Loucy (cell line): ENCODE measurements around the gene SSPN.

ENCODE experiments used
- H2AFZ ChIP-seq: fragments of 200-600 bp; sonication (generic); 2 replicates; pipeline ENCODE4 v1.6.0; 2016; ENCODE audit warnings: antibody characterized with exemption, mild to moderate bottlenecking, low read length, moderate library complexity
- H3F3A ChIP-seq: fragments of 200-600 bp; 2 replicates; pipeline ENCODE4 v1.6.0; 2016; ENCODE audit warnings: antibody characterized with exemption, low read depth, mild to moderate bottlenecking
- H3K27me3 ChIP-seq: fragments of 200-600 bp; sonication (generic); 2 replicates; pipeline ENCODE4 v1.6.1; 2014; ENCODE audit warnings: low read length, mild to moderate bottlenecking; ENCODE audit not compliant: insufficient read depth, poor library complexity, severe bottlenecking
- H3K36me3 ChIP-seq: fragments of 200-600 bp; sonication (generic); 2 replicates; pipeline ENCODE4 v1.6.1; 2016; ENCODE audit warnings: low read length; ENCODE audit not compliant: insufficient read depth
- H3K4me1 ChIP-seq: fragments of 200-600 bp; sonication (generic); 2 replicates; pipeline ENCODE4 v1.5.1; 2014; ENCODE audit warnings: low read length, mild to moderate bottlenecking; ENCODE audit not compliant: insufficient read depth, poor library complexity, severe bottlenecking
- H3K4me2 ChIP-seq: fragments of 200-600 bp; sonication (generic); 2 replicates; pipeline ENCODE4 v1.6.0; 2014; ENCODE audit warnings: antibody characterized with exemption, low read length, low read depth, mild to moderate bottlenecking; ENCODE audit not compliant: poor library complexity, severe bottlenecking
- H3K4me3 ChIP-seq: fragments of 200-600 bp; sonication (generic); 2 replicates; pipeline ENCODE4 v1.5.1; 2014; ENCODE audit warnings: low read length, mild to moderate bottlenecking, mixed read lengths; ENCODE audit not compliant: poor library complexity, severe bottlenecking
- H3K79me2 ChIP-seq: fragments of 200-600 bp; sonication (generic); 2 replicates; pipeline ENCODE4 v1.6.1; 2014; ENCODE audit warnings: low read length; ENCODE audit not compliant: insufficient read depth
- H3K9ac ChIP-seq: fragments of 200-600 bp; sonication (generic); 2 replicates; pipeline ENCODE4 v1.6.0; 2014; ENCODE audit warnings: mild to moderate bottlenecking, low read depth, low read length, moderate library complexity; ENCODE audit not compliant: poor library complexity, severe bottlenecking
- H3K9me2 ChIP-seq: fragments of 200-600 bp; sonication (generic); replicated peaks from 2 replicates; pipeline ENCODE4 v1.6.1; 2016; ENCODE audit warnings: low read depth, low read length, mixed read lengths
- H3K9me3 ChIP-seq: fragments of 200-600 bp; sonication (generic); 2 replicates; pipeline ENCODE4 v1.6.1; 2014; ENCODE audit warnings: mild to moderate bottlenecking, antibody characterized with exemption, low read length, low read depth; ENCODE audit not compliant: insufficient read depth
- H4K20me1 ChIP-seq: fragments of 200-600 bp; sonication (generic); 2 replicates; pipeline ENCODE4 v1.6.0; 2014; ENCODE audit warnings: antibody characterized with exemption, low read length, mild to moderate bottlenecking; ENCODE audit not compliant: insufficient read depth, poor library complexity, severe bottlenecking
- CTCF ChIP-seq: fragments of 200-600 bp; sonication (generic); conservative IDR thresholded peaks from 2 replicates; pipeline ENCODE4 v1.5.1; 2014; ENCODE audit warnings: mild to moderate bottlenecking, antibody characterized with exemption, low read length
- EZH2phosphoT487 ChIP-seq: fragments of 200-600 bp; IDR thresholded peaks from 2 replicates; pipeline ENCODE4 v1.6.1; 2018; ENCODE audit warnings: antibody characterized with exemption, mild to moderate bottlenecking, moderate library complexity, borderline replicate concordance

The SSPN gene

DNA sequence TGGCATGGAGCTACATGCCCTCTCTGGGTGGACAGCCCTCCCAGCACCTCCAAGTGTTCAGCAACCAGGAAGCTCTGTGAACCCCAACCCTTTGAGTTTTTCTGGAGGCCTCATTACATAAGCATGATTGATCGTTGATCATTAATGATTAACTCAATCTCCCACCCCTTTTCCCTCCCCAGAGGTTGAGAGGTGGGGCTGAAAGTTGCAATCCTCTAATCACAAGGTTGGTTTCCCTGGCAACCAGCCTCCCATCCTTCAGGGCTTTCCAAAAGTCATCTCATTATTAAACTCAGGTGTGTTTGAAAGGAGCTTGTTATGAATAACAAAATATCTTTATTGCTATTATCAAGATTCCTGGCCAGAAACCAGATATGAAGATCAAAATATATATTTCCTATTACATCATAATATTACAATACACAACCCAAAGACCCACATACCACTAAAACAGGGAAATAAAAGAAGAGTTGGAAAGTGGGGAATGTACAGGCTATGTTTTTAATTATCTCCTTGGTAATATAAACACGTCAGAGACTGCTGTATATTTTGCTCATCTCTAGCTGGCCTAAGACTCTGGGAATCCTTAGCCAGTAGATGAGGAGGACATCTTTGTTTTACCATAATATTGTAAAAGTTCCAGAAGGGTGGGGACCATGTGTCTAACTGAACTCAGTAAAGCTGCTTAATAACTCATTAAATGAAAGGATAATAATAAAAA is 73.6 kb downstream of the SSPN start:
- Histone ChIP-seq H3K9ac (no peak overlapping the region), H3F3A (no peaks in the 10 kb centered on the region), H4K20me1 (no peaks in the 10 kb centered on the region), H2AFZ (no peak overlapping the region), H3K27me3 (no peaks in the 10 kb centered on the region), H3K4me2 (no peak overlapping the region), H3K79me2 (no peaks in the 10 kb centered on the region), H3K9me3 (no peaks in the 10 kb centered on the region), H3K9me2 (no peaks in the 10 kb centered on the region), H3K4me3 (no peak overlapping the region), H3K4me1 (no peaks in the 10 kb centered on the region), H3K36me3 (no peaks in the 10 kb centered on the region)
- TF ChIP-seq CTCF (no peak), EZH2phosphoT487 (no peak)

GRCh38 chr12:26269562-26270284 is 74.3 kb downstream of the SSPN start:
- H3K27me3 ChIP-seq, result no peaks in the 10 kb centered on the region
- no peaks in the 10 kb centered on the region for H3F3A ChIP-seq
- H3K79me2 ChIP-seq, result no peaks in the 10 kb centered on the region
- H3K36me3 ChIP-seq, result no peaks in the 10 kb centered on the region
- H3K4me3 ChIP-seq, result no peak overlapping the region
- no peak overlapping the region for H2AFZ ChIP-seq
- H3K4me1 ChIP-seq, result no peaks in the 10 kb centered on the region
- no peak overlapping the region for H3K4me2 ChIP-seq
- no peaks in the 10 kb centered on the region for H4K20me1 ChIP-seq
- no peaks in the 10 kb centered on the region for H3K9me3 ChIP-seq
- H3K9me2 ChIP-seq, result no peaks in the 10 kb centered on the region
- TF ChIP-seq EZH2phosphoT487, result no peak
- TF ChIP-seq CTCF, result no peak
- H3K9ac ChIP-seq, result no peak overlapping the region

DNA sequence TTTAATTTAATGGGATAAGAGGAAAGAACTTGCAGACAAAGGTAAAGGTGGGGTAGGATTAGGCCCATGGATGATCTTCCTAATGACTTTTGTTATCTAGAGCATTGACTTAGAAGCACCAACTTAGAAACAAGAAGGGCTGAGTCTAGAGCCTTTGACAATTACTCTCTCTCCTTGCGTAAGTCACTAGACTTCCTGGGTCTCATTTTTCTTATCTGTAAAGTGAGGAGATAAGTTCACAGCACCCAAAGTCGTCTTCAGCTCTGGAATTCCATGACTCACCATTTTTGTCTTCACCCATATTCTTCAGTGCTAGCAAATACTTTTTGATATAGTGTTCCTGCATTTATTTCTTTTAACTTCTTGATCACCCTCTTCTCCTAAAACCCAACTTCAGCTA is 75.7 kb downstream of the SSPN start:
- Histone ChIP-seq H3K9me2 (no peaks in the 10 kb centered on the region), H3K4me1 (no peaks in the 10 kb centered on the region), H3K27me3 (no peaks in the 10 kb centered on the region), H3K4me2 (no peak overlapping the region), H3F3A (no peaks in the 10 kb centered on the region), H2AFZ (no peak overlapping the region), H3K79me2 (no peaks in the 10 kb centered on the region), H3K9me3 (no peaks in the 10 kb centered on the region), H3K36me3 (no peaks in the 10 kb centered on the region), H4K20me1 (no peaks in the 10 kb centered on the region), H3K4me3 (no peak overlapping the region), H3K9ac (no peak overlapping the region)
- no peak for TF ChIP-seq EZH2phosphoT487
- no peak for TF ChIP-seq CTCF
